GM18870 (cell line): Measurements from ENCODE around the gene GSE1.

Experiments
- ATAC-seq: cut with Tn5 transposase; IDR thresholded peaks from one replicate; pipeline ENCODE4 v1.9.1; 2021; ENCODE audit warnings: moderate library complexity; ENCODE audit not compliant: unreplicated experiment

Gene GSE1

GRCh38 chr16:85695196-85696128 lies 82.3 kb downstream of the GSE1 start:
- ATAC-seq, result no peak

- ATAC-seq, result no peak
Observed at GRCh38 chr16:85696781-85697180, 83.7 kb downstream of the GSE1 start.

GRCh38 chr16:85697431-85697830 lies 84.3 kb downstream of the GSE1 start:
- no peak for ATAC-seq

GRCh38 chr16:85698459-85698891 lies 85.4 kb downstream of the GSE1 start:
- ATAC-seq, result no peak

GRCh38 chr16:85698935-85699558 lies 85.9 kb downstream of the GSE1 start:
- no peak for ATAC-seq

- ATAC-seq, result no peak
Observed at GRCh38 chr16:85699628-85700027, 86.5 kb downstream of the GSE1 start.

GRCh38 chr16:85704011-85704410 lies 90.9 kb downstream of the GSE1 start:
- no peak for ATAC-seq

GRCh38 chr16:85704900-85705846 lies 92.1 kb downstream of the GSE1 start:
- no peak for ATAC-seq

- ATAC-seq, result no peak
Observed at GRCh38 chr16:85706449-85707034, 93.4 kb downstream of the GSE1 start.

GRCh38 chr16:85707528-85708095 lies 94.5 kb downstream of the GSE1 start:
- no peak for ATAC-seq

- no peak for ATAC-seq
Observed at GRCh38 chr16:85708338-85708737, 95.2 kb downstream of the GSE1 start.

- no peak for ATAC-seq
Observed at GRCh38 chr16:85709766-85710585, 96.9 kb downstream of the GSE1 start.

GRCh38 chr16:85710732-85711131 lies 97.6 kb downstream of the GSE1 start:
- ATAC-seq, result no peak

- ATAC-seq, result no peak
Observed at GRCh38 chr16:85711982-85712587, 99.0 kb downstream of the GSE1 start.

- no peak for ATAC-seq
Observed at GRCh38 chr16:85712801-85713200, 99.7 kb downstream of the GSE1 start.

GRCh38 chr16:85715169-85716021 lies 102.3 kb downstream of the GSE1 start:
- ATAC-seq, result no peak

- ATAC-seq, result no peak
Observed at GRCh38 chr16:85716022-85716679, 103.0 kb downstream of the GSE1 start.

- ATAC-seq, result no peak
Observed at GRCh38 chr16:85716680-85717038, 103.5 kb downstream of the GSE1 start.
